ENCODE results near the gene TNS3.

TNS3 gene

DNA sequence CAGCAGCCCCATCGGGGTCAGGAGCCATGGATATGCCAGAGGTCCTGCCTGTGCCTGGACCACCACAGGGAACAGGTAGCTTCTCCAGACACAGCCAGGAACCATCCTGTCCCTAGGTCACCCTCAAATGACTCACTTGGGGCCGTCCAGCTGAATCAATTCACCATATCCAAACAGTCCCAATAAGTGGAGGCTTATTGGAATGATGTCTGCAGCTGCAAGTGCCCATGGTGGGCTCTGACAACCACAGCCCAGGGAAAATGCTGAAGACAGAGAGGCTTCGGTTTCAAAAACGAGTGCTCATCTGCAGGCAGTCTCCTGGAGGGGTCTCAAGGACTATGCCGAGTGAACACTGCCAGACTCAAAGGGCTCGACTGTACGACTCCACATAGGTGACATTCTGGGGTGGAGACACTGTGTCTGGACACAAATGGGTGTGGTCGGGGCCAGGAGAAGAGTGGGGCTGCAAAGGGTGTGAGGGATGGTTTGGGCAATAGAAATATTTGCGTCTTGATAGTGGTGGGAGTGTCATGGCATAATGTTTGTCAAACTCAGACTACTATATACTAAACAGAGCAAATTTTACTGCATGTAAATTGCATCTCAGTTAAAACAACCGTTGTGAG, 204.8 kb downstream of the TNS3 start:
- no peak overlapping the region for H3K4me3 ChIP-seq (ENCODE audit: low read depth, low read length)

- no peak overlapping the region for H3K4me3 ChIP-seq (ENCODE audit: low read depth, low read length)
Measured at GRCh38 chr7:47375121-47375938, 206.6 kb downstream of the TNS3 start.

DNA sequence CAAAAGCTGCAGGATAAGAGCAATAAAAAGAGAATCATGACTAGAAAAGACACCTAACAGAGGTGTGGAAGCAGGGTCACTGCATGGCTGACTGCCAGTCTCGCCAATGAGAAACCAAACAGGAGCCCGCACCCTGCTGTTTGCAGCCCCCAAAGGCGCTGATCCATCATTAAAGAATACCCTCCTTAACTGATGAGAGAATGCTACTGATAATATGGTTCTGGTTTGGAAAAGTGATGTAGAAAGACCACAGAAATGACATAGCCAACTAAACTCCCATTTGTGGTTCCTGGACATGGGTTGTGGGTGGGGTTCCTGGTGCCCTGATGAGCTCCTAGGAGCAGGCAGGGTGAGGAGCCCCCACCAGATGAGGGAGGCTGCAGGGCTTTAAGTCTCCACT, 207.4 kb downstream of the TNS3 start:
- no peak overlapping the region for H3K4me3 ChIP-seq (ENCODE audit: low read depth, low read length)

DNA sequence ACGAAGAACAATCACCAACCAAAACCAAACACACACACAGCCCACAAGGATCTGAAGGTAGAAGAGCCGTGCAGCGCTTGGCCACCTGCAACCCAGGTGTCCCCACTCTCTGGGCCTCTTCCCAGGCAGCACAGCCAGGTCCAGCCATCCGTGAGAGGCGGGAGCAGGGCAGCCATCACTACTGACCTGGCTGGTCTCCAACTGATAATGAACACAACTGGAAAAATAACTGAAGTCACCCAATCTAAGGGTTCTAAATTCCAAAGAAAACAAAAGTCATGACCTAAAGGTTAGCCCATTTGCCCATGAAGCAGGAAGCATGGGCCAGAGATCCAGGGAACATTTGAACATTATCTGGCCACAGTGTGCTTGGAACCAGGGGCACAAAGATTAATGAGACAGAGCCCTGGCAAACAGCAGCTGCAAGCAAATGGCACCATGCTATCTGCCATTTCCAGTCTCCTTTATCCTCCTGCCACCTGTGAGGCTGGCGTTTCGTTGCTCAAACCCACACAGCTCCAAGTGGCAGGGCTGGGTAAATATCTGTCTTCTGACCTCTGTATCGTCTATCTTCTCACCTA, 207.9 kb downstream of the TNS3 start:
- no peak overlapping the region for H3K4me3 ChIP-seq (ENCODE audit: low read depth, low read length)

DNA sequence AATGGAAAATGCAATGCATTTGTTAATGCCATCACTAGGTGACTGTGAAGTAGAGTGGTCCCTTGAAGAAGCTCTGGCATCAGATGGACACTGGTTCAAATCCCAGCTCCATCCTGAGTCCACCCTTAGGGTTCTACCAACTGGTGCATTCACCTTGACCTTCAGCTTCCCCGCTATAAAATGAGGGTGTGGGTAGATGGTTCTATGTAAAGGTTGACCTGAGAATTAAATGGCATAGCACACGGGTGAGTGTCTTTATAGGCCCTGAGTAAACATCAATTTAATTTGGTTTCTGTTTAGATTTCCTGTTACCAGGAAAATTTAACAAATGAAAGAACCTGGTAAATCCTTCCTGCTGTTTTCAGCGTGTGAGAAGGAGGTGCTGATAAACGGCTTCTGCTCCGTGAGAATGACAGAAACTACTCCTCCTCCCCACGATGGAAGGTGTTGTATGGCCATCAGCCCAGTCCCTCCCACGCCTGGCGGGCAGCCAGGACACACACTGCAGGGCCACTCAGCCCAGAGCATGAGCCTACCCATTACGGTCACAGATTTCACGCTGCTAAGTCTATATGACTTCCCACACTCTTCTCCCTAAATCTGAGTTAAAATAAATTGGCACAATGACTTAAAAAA, 210.1 kb downstream of the TNS3 start:
- no peak overlapping the region for H3K4me3 ChIP-seq (ENCODE audit: low read depth, low read length)

DNA sequence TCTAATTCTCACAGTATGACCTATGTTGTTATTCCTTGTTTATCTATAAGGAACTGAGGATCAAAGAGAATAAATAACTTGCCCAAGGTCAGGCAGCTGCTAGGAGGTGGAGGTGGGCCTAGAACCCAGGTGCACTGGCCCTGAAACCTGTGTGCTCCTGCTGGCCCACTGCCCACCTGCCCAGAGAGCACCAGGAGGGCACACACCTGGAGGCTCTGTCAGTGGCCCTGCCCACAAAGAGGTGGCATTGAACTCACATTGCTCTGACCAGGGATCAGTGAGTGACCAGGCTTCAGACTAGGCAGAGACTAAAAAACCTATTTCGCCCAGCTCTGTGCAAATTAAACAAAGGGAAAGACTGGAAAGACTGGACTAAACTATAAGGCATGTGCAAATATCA, 210.6 kb downstream of the TNS3 start:
- H3K4me3 ChIP-seq (ENCODE audit: low read depth, low read length) = no peak overlapping the region

DNA sequence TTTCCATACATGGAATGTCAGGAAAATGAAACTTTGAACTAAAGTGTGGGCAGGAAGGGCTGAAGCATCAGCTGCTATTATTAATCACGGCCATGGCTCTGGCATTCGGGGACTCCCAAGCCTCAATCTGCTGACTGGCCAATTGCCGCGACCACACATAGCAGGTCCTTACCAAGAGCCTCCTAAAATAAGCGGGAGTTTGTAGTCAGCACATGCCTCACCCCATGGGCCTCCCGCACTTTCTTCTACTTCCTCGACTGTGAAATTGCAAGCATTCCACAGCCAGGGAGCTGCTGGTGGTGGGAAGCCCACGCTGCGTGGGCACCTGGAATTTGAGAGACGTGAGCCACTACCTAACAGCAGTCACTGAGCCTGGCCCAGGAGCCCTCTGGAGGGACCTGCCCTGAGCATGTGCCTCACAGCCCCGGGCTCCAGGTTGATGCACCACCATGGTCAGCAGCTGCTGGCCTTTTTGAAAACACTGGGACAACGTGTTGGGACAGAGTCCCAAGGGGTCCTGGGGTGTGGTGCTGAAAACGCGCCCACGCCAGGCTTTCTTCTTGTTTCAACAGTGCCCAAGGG, 211.4 kb downstream of the TNS3 start:
- no peak overlapping the region for H3K4me3 ChIP-seq (ENCODE audit: low read depth, low read length)

- no peak overlapping the region for H3K4me3 ChIP-seq (ENCODE audit: low read depth, low read length)
Measured at GRCh38 chr7:47369736-47370135, 212.2 kb downstream of the TNS3 start.

- H3K4me3 ChIP-seq (ENCODE audit: low read depth, low read length) = no peak overlapping the region
Measured at GRCh38 chr7:47368190-47368812, 213.6 kb downstream of the TNS3 start.

DNA sequence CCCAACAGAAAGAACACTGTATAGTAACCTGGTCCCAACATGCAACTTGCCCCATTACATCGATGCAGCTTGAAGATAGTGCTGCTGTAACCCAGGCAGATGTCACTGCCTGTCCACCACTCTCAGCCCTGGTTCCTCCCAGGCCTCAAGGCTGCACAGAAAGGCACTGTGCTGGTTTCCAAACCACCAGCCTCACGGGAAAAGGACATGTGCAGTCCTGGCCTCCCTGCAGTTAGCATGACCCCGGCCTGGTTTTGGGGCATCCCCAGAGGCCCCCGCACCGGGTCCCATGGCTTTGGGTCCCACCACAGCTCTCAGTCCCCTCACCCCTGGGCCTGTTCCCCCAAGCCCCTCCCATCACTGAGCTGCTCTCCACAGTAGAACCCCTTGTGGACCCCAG, 214.5 kb downstream of the TNS3 start:
- H3K4me3 ChIP-seq (ENCODE audit: low read depth, low read length) = no peak overlapping the region

- no peak overlapping the region for H3K4me3 ChIP-seq (ENCODE audit: low read depth, low read length)
Measured at GRCh38 chr7:47366960-47367359, 215.0 kb downstream of the TNS3 start.

GRCh38 chr7:47366211-47366610, 215.7 kb downstream of the TNS3 start:
- H3K4me3 ChIP-seq (ENCODE audit: low read depth, low read length) = no peak overlapping the region

- H3K4me3 ChIP-seq (ENCODE audit: low read depth, low read length) = no peak overlapping the region
Measured at GRCh38 chr7:47362984-47363383, 218.9 kb downstream of the TNS3 start.

DNA sequence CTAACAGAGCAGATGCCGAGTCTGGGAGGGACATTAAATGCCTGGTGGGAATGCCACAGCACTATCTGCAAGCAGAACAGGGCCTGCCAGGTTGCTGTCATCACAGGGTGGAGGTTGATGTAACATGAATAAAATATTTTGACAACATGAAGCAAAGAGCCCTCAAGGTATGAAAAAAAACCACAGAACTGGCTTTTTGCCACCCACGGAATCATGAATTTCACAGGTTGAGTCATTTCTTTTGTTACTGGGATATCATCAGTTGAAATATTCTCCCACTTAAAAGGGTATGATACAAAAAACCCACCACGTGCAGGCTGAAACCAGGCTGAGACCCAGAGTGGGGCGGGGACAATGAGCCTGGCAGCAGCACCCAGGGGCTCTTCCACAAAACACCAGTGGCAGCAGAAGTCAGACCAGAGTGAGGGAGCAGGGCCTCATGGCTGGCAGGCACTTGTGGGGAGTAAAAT, 220.1 kb downstream of the TNS3 start:
- H3K4me3 ChIP-seq (ENCODE audit: low read depth, low read length) = no peak overlapping the region

DNA sequence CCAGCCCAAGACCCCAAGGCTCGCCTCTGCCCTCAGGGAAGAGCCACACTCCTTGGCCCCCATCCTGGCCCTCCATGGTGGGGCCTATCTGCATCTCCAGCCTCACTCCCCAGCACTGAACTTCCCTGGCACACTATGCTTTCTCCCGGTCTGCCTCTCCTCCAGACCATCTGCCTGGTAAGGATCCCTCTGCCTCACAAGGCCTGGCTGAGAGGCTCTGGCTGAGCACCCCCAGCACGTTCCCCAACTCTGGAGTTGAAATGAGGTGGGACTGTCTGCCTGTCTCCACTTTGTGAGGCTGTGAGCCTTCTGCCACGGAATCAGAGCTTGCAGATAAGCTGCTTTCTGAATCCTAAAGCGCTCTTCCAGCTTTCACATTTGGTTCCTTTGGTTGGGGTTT, 220.7 kb downstream of the TNS3 start:
- no peak overlapping the region for H3K4me3 ChIP-seq (ENCODE audit: low read depth, low read length)

DNA sequence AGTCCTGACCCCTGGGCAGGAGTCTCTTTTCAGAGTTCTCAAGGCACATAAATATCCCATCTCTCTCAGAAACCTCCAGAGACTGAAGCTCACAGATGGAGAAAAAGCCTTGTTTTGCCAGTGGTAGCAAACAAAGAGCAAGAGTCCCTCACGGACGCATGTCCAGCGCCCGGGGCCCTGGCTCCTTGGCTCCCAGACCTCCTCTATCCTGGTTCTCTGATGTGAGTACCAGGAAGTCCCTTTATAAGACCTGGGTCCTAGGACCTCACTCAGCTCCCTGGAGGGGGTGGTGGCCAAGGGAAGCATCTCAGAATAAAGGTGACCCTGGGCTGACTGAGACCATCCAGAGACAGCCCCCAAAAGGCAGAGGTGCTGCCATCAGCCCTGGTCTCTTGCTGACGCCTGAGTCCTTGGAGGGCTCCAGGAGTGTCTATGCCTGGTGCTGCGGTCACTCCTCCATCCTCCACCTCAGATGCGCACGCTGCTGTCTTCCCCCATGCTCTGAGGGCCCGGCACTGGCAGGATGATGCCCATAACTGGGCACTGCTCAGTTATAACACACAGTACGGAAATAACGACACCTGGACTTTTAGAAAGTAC, 221.5 kb downstream of the TNS3 start:
- H3K4me3 ChIP-seq (ENCODE audit: low read depth, low read length) = no peak overlapping the region

DNA sequence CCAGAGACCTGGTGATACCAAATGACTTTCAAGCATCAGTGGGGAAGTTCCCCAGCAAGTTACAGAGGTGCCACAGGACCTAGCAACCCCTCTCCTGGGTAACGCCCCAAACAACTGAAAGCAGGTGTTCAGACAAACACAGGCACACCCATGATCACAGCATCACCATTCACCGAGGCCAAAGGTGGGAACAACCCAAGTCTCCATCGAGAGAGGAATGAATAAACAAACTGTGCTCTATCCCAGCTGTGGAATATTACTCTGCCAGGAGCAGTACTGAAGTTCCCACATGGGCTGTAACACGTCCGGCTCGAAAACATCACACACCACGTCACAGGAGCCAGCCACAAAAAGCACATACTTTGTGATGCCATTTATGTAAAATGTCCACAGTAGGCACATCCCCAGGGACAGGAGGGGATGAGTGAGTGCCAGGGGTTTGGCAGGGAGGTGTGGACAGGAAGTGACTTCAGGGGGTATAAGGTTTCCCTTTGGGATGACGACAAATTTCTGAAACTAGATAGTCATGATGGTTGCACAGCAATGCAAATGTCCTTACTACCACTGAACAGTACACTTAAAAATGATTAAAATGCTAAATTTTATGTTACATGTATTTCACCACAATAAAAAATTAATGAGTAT, 222.8 kb downstream of the TNS3 start:
- H3K4me3 ChIP-seq (ENCODE audit: low read depth, low read length) = no peak overlapping the region

DNA sequence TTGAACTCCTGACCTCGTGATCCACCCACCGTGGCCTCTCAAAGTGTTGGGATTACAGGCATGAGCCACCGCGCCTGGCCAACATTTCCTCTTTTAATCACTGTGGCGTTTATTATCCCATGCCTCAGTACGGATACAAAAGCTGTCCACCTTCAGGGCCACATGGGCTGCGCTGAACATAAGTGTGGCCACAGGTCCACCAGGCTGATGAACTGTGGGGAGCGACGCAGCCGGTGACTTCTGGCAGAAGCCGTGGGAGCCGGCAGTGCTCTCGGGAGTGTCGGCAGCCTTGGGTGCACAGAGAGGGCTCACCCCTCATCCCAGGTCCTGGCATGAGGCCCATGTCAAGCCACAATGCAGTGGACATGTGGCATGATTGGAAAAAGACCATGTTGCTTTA, 223.6 kb downstream of the TNS3 start:
- no peak overlapping the region for H3K4me3 ChIP-seq (ENCODE audit: low read depth, low read length)

DNA sequence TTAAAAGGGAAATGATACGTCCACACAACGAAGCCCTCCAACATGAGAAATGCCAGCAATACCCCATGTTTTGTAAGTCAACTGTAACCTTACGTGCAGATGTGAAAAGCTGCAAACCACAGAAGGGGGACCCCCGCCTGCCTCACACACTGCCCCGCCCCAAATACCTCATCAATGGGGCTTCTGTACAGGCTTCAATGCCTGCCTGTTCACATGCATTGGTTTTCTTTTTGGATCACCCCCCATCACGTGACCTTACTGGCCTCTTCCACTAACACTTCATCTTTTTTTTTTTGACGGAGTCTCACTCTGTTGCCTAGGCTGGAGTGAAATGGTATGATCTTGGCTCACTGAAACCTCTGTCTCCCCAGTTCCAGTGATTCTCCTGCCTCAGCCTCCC, 224.0 kb downstream of the TNS3 start:
- no peak overlapping the region for H3K4me3 ChIP-seq (ENCODE audit: low read depth, low read length)

GRCh38 chr7:47357361-47357760, 224.6 kb downstream of the TNS3 start:
- no peak overlapping the region for H3K4me3 ChIP-seq (ENCODE audit: low read depth, low read length)

Measured in iPS-11a (cell line).